HEK293 (cell line): Measurements from ENCODE around the gene GBX1.

ENCODE experiments used
- CTCF ChIA-PET: fragments of 350-600 bp; formaldehyde crosslinking; extraction: SDS; loops from one replicate; lab custom pipeline; 2021; ENCODE audit warnings: antibody characterized with exemption; lab: Yijun Ruan, JAX
- POLR2A ChIA-PET: fragments of 300-600 bp; formaldehyde crosslinking; extraction: SDS; loops from one replicate; lab custom pipeline; 2020; ENCODE audit warnings: antibody characterized with exemption, inconsistent platforms; lab: Yijun Ruan, JAX
- H3K27ac ChIP-seq: fragments of 200-500 bp; sonication (Bioruptor generic); 2 replicates; pipeline ENCODE4 v1.5.1; 2014; ENCODE audit warnings: low read depth, low read length, control low read depth, inconsistent platforms; ENCODE audit errors: extremely low read depth
- H3K36me3 ChIP-seq, 2 experiments: fragments of 200-500 bp in 1 of 2; sonication (Bioruptor generic) in 1 of 2; 1 replicate in 1 of 2; 2 replicates in 1 of 2; pipeline ENCODE4 v1.5.1; 2014 to 2017; ENCODE audit warnings: inconsistent platforms in 2 of 2, low read length in 2 of 2; ENCODE audit not compliant: control insufficient read depth in 2 of 2, insufficient read depth in 1 of 2
- H3K4me1 ChIP-seq: fragments of 200-500 bp; sonication (Bioruptor generic); 2 replicates; pipeline ENCODE4 v1.5.1; 2014; ENCODE audit warnings: mild to moderate bottlenecking, low read length, inconsistent platforms; ENCODE audit not compliant: control insufficient read depth, insufficient read depth
- H3K4me3 ChIP-seq: 2 replicates; pipeline ENCODE4 v1.5.1; 2011; ENCODE audit warnings: low read depth, mild to moderate bottlenecking, control low read depth, low read length, moderate library complexity
- H3K9me3 ChIP-seq: fragments of 200-500 bp; sonication (Bioruptor generic); 2 replicates; pipeline ENCODE4 v1.5.1; 2014; ENCODE audit warnings: low read depth, low read length, inconsistent platforms; ENCODE audit not compliant: control insufficient read depth, insufficient read depth
- FEZF1 ChIP-seq: fragments of 450-650 bp; formaldehyde crosslinking; IDR thresholded peaks from 2 replicates; pipeline ENCODE4 v1.5.1; 2016; ENCODE audit warnings: missing biosample characterization, missing genetic modification characterization
- HOXA7 ChIP-seq: sonication (generic); formaldehyde crosslinking; IDR thresholded peaks from 2 replicates; pipeline ENCODE4 v1.8.1; 2022; ENCODE audit warnings: missing genetic modification reagents, borderline replicate concordance
- HOXC10 ChIP-seq: sonication (generic); formaldehyde crosslinking; IDR thresholded peaks from 2 replicates; pipeline ENCODE4 v1.8.1; 2023; ENCODE audit warnings: mild to moderate bottlenecking, missing genetic modification reagents
- KLF8 ChIP-seq: fragments of 450-650 bp; formaldehyde crosslinking; IDR thresholded peaks from 2 replicates; pipeline ENCODE4 v1.5.1; 2016; ENCODE audit warnings: missing biosample characterization, missing genetic modification characterization
- MZF1 ChIP-seq: fragments of 450-650 bp; formaldehyde crosslinking; IDR thresholded peaks from 2 replicates; pipeline ENCODE4 v1.5.1; 2017; ENCODE audit warnings: missing biosample characterization, missing genetic modification characterization, borderline replicate concordance
- OSR2 ChIP-seq: fragments of 450-650 bp; formaldehyde crosslinking; IDR thresholded peaks from 2 replicates; pipeline ENCODE4 v1.5.1; 2016; ENCODE audit warnings: missing biosample characterization, missing genetic modification characterization
- PRDM10 ChIP-seq: fragments of 450-650 bp; formaldehyde crosslinking; IDR thresholded peaks from 2 replicates; pipeline ENCODE4 v1.5.1; 2016; ENCODE audit warnings: missing biosample characterization, missing genetic modification characterization
- SP2 ChIP-seq: fragments of 450-650 bp; formaldehyde crosslinking; IDR thresholded peaks from 2 replicates; pipeline ENCODE4 v1.5.1; 2016; ENCODE audit warnings: missing biosample characterization, missing genetic modification characterization
- SP3 ChIP-seq: fragments of 450-650 bp; formaldehyde crosslinking; IDR thresholded peaks from 2 replicates; pipeline ENCODE4 v1.5.1; 2016; ENCODE audit warnings: missing biosample characterization, missing genetic modification characterization
- YY1 ChIP-seq: fragments of 450-650 bp; formaldehyde crosslinking; IDR thresholded peaks from 2 replicates; pipeline ENCODE4 v1.5.1; 2018; ENCODE audit warnings: missing biosample characterization, missing genetic modification characterization
- ZBTB10 ChIP-seq: fragments of 450-650 bp; formaldehyde crosslinking; IDR thresholded peaks from 2 replicates; pipeline ENCODE4 v1.5.1; 2016; ENCODE audit warnings: missing biosample characterization, missing genetic modification characterization
- ZBTB17 ChIP-seq: fragments of 450-650 bp; formaldehyde crosslinking; IDR thresholded peaks from 2 replicates; pipeline ENCODE4 v1.5.1; 2016; ENCODE audit warnings: missing biosample characterization, missing genetic modification characterization
- ZFP69B ChIP-seq: fragments of 450-650 bp; formaldehyde crosslinking; IDR thresholded peaks from 2 replicates; pipeline ENCODE4 v1.5.1; 2016; ENCODE audit warnings: missing biosample characterization, missing genetic modification characterization
- ZNF112 ChIP-seq: fragments of 450-650 bp; formaldehyde crosslinking; IDR thresholded peaks from 2 replicates; pipeline ENCODE4 v1.5.0; 2017; ENCODE audit warnings: missing biosample characterization, missing genetic modification characterization
- ZNF138 ChIP-seq: fragments of 450-650 bp; formaldehyde crosslinking; IDR thresholded peaks from 2 replicates; pipeline ENCODE4 v1.5.1; 2016; ENCODE audit warnings: missing biosample characterization, missing genetic modification characterization, borderline replicate concordance
- ZNF146 ChIP-seq: fragments of 450-650 bp; formaldehyde crosslinking; IDR thresholded peaks from 2 replicates; pipeline ENCODE4 v1.5.1; 2016; ENCODE audit warnings: missing biosample characterization, missing genetic modification characterization
- ZNF174 ChIP-seq: fragments of 450-650 bp; formaldehyde crosslinking; IDR thresholded peaks from 2 replicates; pipeline ENCODE4 v1.5.0; 2017; ENCODE audit warnings: missing biosample characterization, mild to moderate bottlenecking, missing genetic modification characterization
- ZNF221 ChIP-seq: fragments of 450-650 bp; formaldehyde crosslinking; IDR thresholded peaks from 2 replicates; pipeline ENCODE4 v1.5.1; 2017; ENCODE audit warnings: missing biosample characterization, missing genetic modification characterization, borderline replicate concordance
- ZNF223 ChIP-seq: fragments of 450-650 bp; formaldehyde crosslinking; IDR thresholded peaks from 2 replicates; pipeline ENCODE4 v1.5.1; 2016; ENCODE audit warnings: missing biosample characterization, missing genetic modification characterization
- ZNF239 ChIP-seq: fragments of 450-650 bp; formaldehyde crosslinking; IDR thresholded peaks from 2 replicates; pipeline ENCODE4 v1.5.1; 2016; ENCODE audit warnings: missing biosample characterization, missing genetic modification characterization
- ZNF350 ChIP-seq: fragments of 450-650 bp; formaldehyde crosslinking; IDR thresholded peaks from 2 replicates; pipeline ENCODE4 v1.5.0; 2017; ENCODE audit warnings: missing biosample characterization, mild to moderate bottlenecking, missing genetic modification characterization
- ZNF398 ChIP-seq: fragments of 450-650 bp; formaldehyde crosslinking; IDR thresholded peaks from 2 replicates; pipeline ENCODE4 v1.5.1; 2017; ENCODE audit warnings: missing biosample characterization, missing genetic modification characterization
- ZNF48 ChIP-seq: fragments of 450-650 bp; formaldehyde crosslinking; IDR thresholded peaks from 2 replicates; pipeline ENCODE4 v1.5.1; 2016; ENCODE audit warnings: missing biosample characterization, missing genetic modification characterization
- ZNF544 ChIP-seq: fragments of 450-650 bp; formaldehyde crosslinking; IDR thresholded peaks from 2 replicates; pipeline ENCODE4 v1.5.0; 2017; ENCODE audit warnings: missing biosample characterization, missing genetic modification characterization
- ZNF561 ChIP-seq: fragments of 450-650 bp; IDR thresholded peaks from 2 replicates; pipeline ENCODE4 v1.5.1; 2018; ENCODE audit warnings: missing biosample characterization, missing genetic modification characterization, borderline replicate concordance
- ZNF658 ChIP-seq: fragments of 450-650 bp; formaldehyde crosslinking; IDR thresholded peaks from 2 replicates; pipeline ENCODE4; 2016; ENCODE audit warnings: missing biosample characterization, missing genetic modification characterization
- ZNF670 ChIP-seq: fragments of 450-650 bp; formaldehyde crosslinking; IDR thresholded peaks from 2 replicates; pipeline ENCODE4 v1.5.1; 2016; ENCODE audit warnings: missing biosample characterization, missing genetic modification characterization, low read depth
- TF ChIP-seq, protein P1 (sequence below): fragments of 450-650 bp; formaldehyde crosslinking; IDR thresholded peaks from 2 replicates; pipeline ENCODE4 v1.5.1; 2017; ENCODE audit warnings: missing biosample characterization, missing genetic modification characterization

The GBX1 gene

GRCh38 chr7:151168787-151169162 lies 1.3 kb upstream of the GBX1 start (continued):
- TF ChIP-seq ZNF138 (tag by site-specific recombination): no peak
- TF ChIP-seq ZNF48 (tag by site-specific recombination): no peak
- TF ChIP-seq HOXC10 (CRISPR knock-in tag): no peak
- TF ChIP-seq ZNF239: no peak
- no peak for TF ChIP-seq SP2 (tag by site-specific recombination)
- no peak for TF ChIP-seq FEZF1
- TF ChIP-seq ZFP69B: no peak

DNA sequence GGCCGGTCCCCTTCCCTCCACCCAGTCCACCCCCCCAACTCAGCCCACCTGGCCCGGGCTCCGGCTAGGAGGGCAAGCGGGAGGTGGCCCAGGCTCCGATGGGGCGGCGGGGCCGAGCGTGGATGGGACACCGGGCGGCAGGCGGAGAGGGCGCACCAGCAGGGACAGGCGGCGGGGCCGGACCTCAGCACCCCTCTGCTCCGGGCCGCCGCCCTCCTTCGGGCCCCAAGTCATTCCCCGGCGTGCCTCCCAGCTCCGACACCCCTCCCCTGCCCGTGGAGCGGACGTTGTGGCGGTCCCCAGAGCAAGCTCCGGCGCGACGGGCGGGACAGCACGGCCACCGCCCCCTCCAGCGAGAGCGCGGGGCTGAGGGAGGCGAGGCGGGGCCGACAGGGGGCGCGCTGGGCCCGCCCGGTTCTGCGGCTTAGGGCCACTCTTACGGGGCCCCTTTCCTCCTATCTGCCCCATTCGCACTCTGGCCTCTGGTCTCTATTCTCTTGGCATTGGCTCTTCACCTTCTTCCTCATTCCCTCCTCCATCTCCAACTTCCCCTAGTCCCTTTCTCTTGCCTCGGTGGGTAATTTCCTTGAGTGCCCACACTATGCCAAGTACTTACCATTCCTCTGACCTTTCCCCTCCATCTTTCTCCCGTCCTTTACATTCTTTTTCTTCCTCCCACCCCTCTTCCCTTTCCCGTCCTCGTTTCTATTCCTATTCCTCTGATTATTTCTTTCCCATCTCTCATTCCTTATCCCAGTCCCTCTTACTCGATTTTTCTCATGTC lies 701 bp upstream of the GBX1 start:
- CTCF ChIA-PET: interaction anchor here (0.6 to 2.5 kb wide), 15 partner anchors 10 to 679 kb away, joined by 3 to 13 read pairs (median 5); no protein-coding TSS in a partner anchor
- POLR2A ChIA-PET: interaction anchor here (1.5 kb wide), 1 partner anchor 11 kb away, joined by 6 read pairs; no protein-coding TSS in a partner anchor
- no peaks in the 10 kb centered on the region for H3K9me3 ChIP-seq
- TF ChIP-seq MZF1 (tag by site-specific recombination) (no peak), ZBTB10 (tag by site-specific recombination) (peak; percentile 52; the same call in 1 of the 2 replicates), ZBTB17 (tag by site-specific recombination) (no peak), ZNF146 (no peak), KLF8 (tag by site-specific recombination) (peak; percentile 57; the same call in 1 of the 2 replicates), ZNF221 (tag by site-specific recombination) (peak; percentile 15; the same call in 1 of the 2 replicates), ZNF112 (tag by site-specific recombination) (no peak), ZNF670 (tag by site-specific recombination) (peak; percentile 70; the same call in 1 of the 2 replicates), YY1 (tag by site-specific recombination) (no peak), ZNF350 (tag by site-specific recombination) (no peak), SP3 (tag by site-specific recombination) (peak; percentile 83), HOXC10 (CRISPR knock-in tag) (no peak), HOXA7 (CRISPR knock-in tag) (no peak), OSR2 (tag by site-specific recombination) (no peak), ZNF544 (tag by site-specific recombination) (no peak), ZNF174 (tag by site-specific recombination) (no peak), ZNF398 (tag by site-specific recombination) (peak; percentile 75), ZNF561 (tag by site-specific recombination) (peak; percentile 39; the same call in 1 of the 2 replicates), ZNF658 (no peak), PRDM10 (tag by site-specific recombination) (peak; percentile 84), ZNF223 (tag by site-specific recombination) (peak; percentile 87)
- TF ChIP-seq, protein P1, sequence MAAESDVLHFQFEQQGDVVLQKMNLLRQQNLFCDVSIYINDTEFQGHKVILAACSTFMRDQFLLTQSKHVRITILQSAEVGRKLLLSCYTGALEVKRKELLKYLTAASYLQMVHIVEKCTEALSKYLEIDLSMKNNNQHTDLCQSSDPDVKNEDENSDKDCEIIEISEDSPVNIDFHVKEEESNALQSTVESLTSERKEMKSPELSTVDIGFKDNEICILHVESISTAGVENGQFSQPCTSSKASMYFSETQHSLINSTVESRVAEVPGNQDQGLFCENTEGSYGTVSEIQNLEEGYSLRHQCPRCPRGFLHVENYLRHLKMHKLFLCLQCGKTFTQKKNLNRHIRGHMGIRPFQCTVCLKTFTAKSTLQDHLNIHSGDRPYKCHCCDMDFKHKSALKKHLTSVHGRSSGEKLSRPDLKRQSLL (tag by site-specific recombination): peak; percentile 52; the same call in 1 of the 2 replicates

More for the DNA sequence above, 701 bp upstream of the GBX1 start:
- Histone ChIP-seq H3K4me1 (no peaks in the 10 kb centered on the region), H3K4me3 (peak overlapping the region; percentile 48), H3K36me3 (no peaks in the 10 kb centered on the region), H3K27ac (peak overlapping the region; percentile 57; the same call in 1 of the 2 replicates)
